Keratinocyte (primary cell): ENCODE results near the gene AKR1B1. TPM values are rescaled to one million over a fixed set of nuclear protein-coding genes. Genes with fewer than 3 reads are reported as not detected.

Experiments used
- DNase-seq: peaks from one replicate; pipeline ENCODE4 v3.0.0-alpha.2; 2011; ENCODE audit warnings: low read depth, missing footprints, low spot score
- FAIRE-seq: peaks from 2 replicates; lab custom pipeline; 2011; peaks lifted over from hg19 to GRCh38; lab: Jason Lieb, UNC
- H2AFZ ChIP-seq: 2 replicates; pipeline ENCODE4 v1.6.0; 2012; ENCODE audit warnings: low read length, control low read depth, inconsistent platforms; ENCODE audit not compliant: control insufficient read depth
- H3K27ac ChIP-seq: 2 replicates; pipeline ENCODE4 v1.5.1; 2011; ENCODE audit warnings: low read length; ENCODE audit not compliant: control insufficient read depth, insufficient read depth
- H3K27me3 ChIP-seq: 3 replicates; pipeline ENCODE4 v1.6.0; 2011; ENCODE audit warnings: low read length; ENCODE audit not compliant: control insufficient read depth, insufficient read depth; ENCODE audit errors: extremely low read depth
- H3K36me3 ChIP-seq, 2 experiments: 2 replicates in 1 of 2; 3 replicates in 1 of 2; pipeline ENCODE4 v1.5.1; 2011; ENCODE audit warnings: low read length in 2 of 2, mild to moderate bottlenecking in 1 of 2; ENCODE audit not compliant: control insufficient read depth in 2 of 2, insufficient read depth in 2 of 2; ENCODE audit errors: extremely low read depth in 1 of 2
- H3K4me1 ChIP-seq: 3 replicates; pipeline ENCODE4 v1.5.1; 2011; ENCODE audit warnings: low read length; ENCODE audit not compliant: control insufficient read depth, insufficient read depth; ENCODE audit errors: extremely low read depth
- H3K4me2 ChIP-seq: 3 replicates; pipeline ENCODE4 v1.6.0; 2011; ENCODE audit warnings: low read depth, low read length; ENCODE audit not compliant: control insufficient read depth, insufficient read depth; ENCODE audit errors: extremely low read depth
- H3K4me3 ChIP-seq, 3 experiments: fragments of 200-600 bp in 1 of 3; sonication (generic) in 1 of 3; 2 replicates in 2 of 3; 3 replicates in 1 of 3; pipeline ENCODE4 v1.5.1; 2011 to 2016; ENCODE audit warnings: low read length in 3 of 3, mild to moderate bottlenecking in 3 of 3, control low read depth in 2 of 3, inconsistent platforms in 1 of 3, low read depth in 1 of 3, mixed read lengths in 1 of 3, mixed run types in 1 of 3, moderate library complexity in 1 of 3; ENCODE audit not compliant: control insufficient read depth in 2 of 3, insufficient read depth in 2 of 3; ENCODE audit errors: extremely low read depth in 1 of 3
- H3K79me2 ChIP-seq: 2 replicates; pipeline ENCODE4 v1.6.0; 2012; ENCODE audit warnings: low read length; ENCODE audit not compliant: control insufficient read depth, insufficient read depth
- H3K9ac ChIP-seq: 3 replicates; pipeline ENCODE4 v1.6.0; 2011; ENCODE audit warnings: low read length; ENCODE audit not compliant: control insufficient read depth, insufficient read depth; ENCODE audit errors: extremely low read depth
- H3K9me1 ChIP-seq: 3 replicates; pipeline ENCODE4 v1.6.0; 2011; ENCODE audit warnings: low read length; ENCODE audit not compliant: control insufficient read depth, insufficient read depth; ENCODE audit errors: extremely low read depth
- H3K9me3 ChIP-seq: 2 replicates; pipeline ENCODE4 v1.5.1; 2012; ENCODE audit warnings: low read depth, low read length; ENCODE audit not compliant: control insufficient read depth
- H4K20me1 ChIP-seq: 3 replicates; pipeline ENCODE4 v1.6.0; 2011; ENCODE audit warnings: low read length; ENCODE audit not compliant: control insufficient read depth, insufficient read depth; ENCODE audit errors: extremely low read depth
- CTCF ChIP-seq, 3 experiments: IDR thresholded peaks in 1 of 3; conservative IDR thresholded peaks in 1 of 3; optimal IDR thresholded peaks in 1 of 3; 2 replicates in 2 of 3; 3 replicates in 1 of 3; pipeline versions ENCODE3 to v1.5.1; 2011; ENCODE audit warnings: low read length in 3 of 3, mild to moderate bottlenecking in 3 of 3, moderate library complexity in 2 of 3, control low read depth in 1 of 3, inconsistent platforms in 1 of 3; ENCODE audit not compliant: insufficient read depth in 2 of 3; ENCODE audit errors: extremely low read depth in 1 of 3
- EZH2 ChIP-seq: IDR thresholded peaks from one replicate; pipeline ENCODE4 v1.6.1; 2012; ENCODE audit warnings: inconsistent platforms, mild to moderate bottlenecking, low read length, moderate library complexity
- dilution Hi-C: fragments of 300-500 bp; cut with MboI; formaldehyde crosslinking; loops from one replicate; pipeline ENCODE4 v1.7.0; 2020; ENCODE audit warnings: low sequenced_read_pairs; ENCODE audit not compliant: extremely low pct_ligation_motif_present
- polyA plus RNA-seq, 5 experiments: library from polyadenylated mRNA; depleted of rRNA in 3 of 5; stranded (reverse) in 3 of 5; stranded (forward) in 1 of 5; unstranded in 1 of 5; fragments of >200 nt; gene quantifications; 1 replicate in 1 of 5; 2 replicates in 3 of 5; 3 replicates in 1 of 5; pipeline versions ENCODE4 v1.2.1 to v1.2.3, GENCODE V29; 2011 to 2012; ENCODE audit warnings: missing spikeins in 2 of 5, low read depth in 1 of 5, low replicate concordance in 1 of 5

Gene AKR1B1
- polyA plus RNA-seq, 1 donor (not counting 4 experiments of a cell fraction or from before 2014, with no cell fraction given) = 139 TPM

DNA sequence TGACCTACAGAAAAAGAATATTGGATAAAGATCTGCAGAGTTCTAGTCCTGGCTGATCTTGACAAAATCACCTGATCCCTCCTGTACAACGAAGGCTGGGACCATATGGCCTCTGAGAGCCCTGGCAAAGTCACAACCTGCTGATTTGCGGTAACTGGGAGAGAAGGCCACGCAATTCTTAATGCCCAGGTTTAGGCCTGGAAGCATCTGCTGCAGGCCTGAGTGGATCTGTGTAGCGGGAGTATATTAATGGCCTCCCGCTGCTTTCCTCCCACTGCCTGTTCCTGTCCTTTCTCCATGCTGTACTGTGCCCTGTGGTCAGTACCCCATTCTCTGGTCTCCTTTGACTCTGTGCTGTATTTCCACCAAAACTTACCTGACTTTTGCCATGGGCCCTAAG is 24.2 kb downstream of the AKR1B1 start:
- Histone ChIP-seq H3K4me2 (no peak overlapping the region), H2AFZ (no peak overlapping the region)
- FAIRE-seq = no peak

GRCh38 chr7:134433430-134433829 is 25.5 kb downstream of the AKR1B1 start:
- H3K79me2 ChIP-seq = no peaks in the 10 kb centered on the region
- H2AFZ ChIP-seq = no peak overlapping the region
- H3K4me2 ChIP-seq = no peak overlapping the region
- no peaks in the 10 kb centered on the region for H3K27me3 ChIP-seq
- H3K4me1 ChIP-seq = peaks cover 17% of the 10 kb centered on the region
- no peak for FAIRE-seq
- dilution Hi-C loops = no loop called here
- no peak overlapping the region for H3K9ac ChIP-seq
- no peaks in the 10 kb centered on the region for H3K9me1 ChIP-seq
- no peaks in the 10 kb centered on the region for H3K9me3 ChIP-seq
- DNase-seq = no peak
- H3K27ac ChIP-seq = no peak overlapping the region
- H3K36me3 ChIP-seq = no peaks in the 10 kb centered on the region
- no peak for TF ChIP-seq CTCF (optimal IDR thresholded peaks at IDR 0.05 in 1 of 3, IDR thresholded peaks at IDR 0.05 in 1 of 3, conservative IDR thresholded peaks at IDR 0.05 in 1 of 3; ENCODE audit: extremely low read depth in 1 of 3, insufficient read depth in 2 of 3, low read length in 3 of 3)
- no peak for TF ChIP-seq EZH2
- H4K20me1 ChIP-seq = no peaks in the 10 kb centered on the region
- no peak overlapping the region for H3K4me3 ChIP-seq

More for the DNA sequence above, 24.2 kb downstream of the AKR1B1 start:
- no peaks in the 10 kb centered on the region for H3K27me3 ChIP-seq
- H3K27ac ChIP-seq = no peak overlapping the region
- H3K36me3 ChIP-seq = no peaks in the 10 kb centered on the region
- H3K4me1 ChIP-seq = peaks cover 17% of the 10 kb centered on the region
- TF ChIP-seq CTCF (optimal IDR thresholded peaks at IDR 0.05 in 1 of 3, IDR thresholded peaks at IDR 0.05 in 1 of 3, conservative IDR thresholded peaks at IDR 0.05 in 1 of 3; ENCODE audit: extremely low read depth in 1 of 3, insufficient read depth in 2 of 3, low read length in 3 of 3) = no peak
- DNase-seq = no peak
- H4K20me1 ChIP-seq = no peaks in the 10 kb centered on the region
- H3K79me2 ChIP-seq = no peaks in the 10 kb centered on the region
- H3K9ac ChIP-seq = no peak overlapping the region
- H3K9me1 ChIP-seq = no peaks in the 10 kb centered on the region
- no peaks in the 10 kb centered on the region for H3K9me3 ChIP-seq
- dilution Hi-C loops = no loop called here
- H3K4me3 ChIP-seq = no peak overlapping the region
